ENCODE measurements around the gene SNAPIN.

DNA sequence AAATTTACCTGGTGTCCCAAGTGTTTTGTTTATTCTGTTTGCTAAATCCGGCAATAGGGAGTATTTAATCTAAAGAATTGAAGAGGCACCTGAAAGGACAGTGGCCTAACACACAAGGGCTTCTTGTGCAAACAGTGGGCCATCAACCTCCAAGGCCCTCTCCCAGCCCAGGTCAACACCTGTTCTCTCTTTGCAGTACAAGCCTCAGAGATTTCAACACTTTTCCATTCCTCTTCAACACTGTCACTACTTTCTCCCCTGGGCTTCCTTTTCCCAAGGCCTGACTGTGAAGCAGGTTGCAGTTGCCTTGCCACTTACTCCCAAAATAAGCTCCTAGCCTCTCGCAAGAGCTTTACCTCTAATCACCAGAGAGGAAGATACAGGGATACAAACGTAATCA, 3.2 kb upstream of the SNAPIN start:
- TF ChIP-seq, protein P1, sequence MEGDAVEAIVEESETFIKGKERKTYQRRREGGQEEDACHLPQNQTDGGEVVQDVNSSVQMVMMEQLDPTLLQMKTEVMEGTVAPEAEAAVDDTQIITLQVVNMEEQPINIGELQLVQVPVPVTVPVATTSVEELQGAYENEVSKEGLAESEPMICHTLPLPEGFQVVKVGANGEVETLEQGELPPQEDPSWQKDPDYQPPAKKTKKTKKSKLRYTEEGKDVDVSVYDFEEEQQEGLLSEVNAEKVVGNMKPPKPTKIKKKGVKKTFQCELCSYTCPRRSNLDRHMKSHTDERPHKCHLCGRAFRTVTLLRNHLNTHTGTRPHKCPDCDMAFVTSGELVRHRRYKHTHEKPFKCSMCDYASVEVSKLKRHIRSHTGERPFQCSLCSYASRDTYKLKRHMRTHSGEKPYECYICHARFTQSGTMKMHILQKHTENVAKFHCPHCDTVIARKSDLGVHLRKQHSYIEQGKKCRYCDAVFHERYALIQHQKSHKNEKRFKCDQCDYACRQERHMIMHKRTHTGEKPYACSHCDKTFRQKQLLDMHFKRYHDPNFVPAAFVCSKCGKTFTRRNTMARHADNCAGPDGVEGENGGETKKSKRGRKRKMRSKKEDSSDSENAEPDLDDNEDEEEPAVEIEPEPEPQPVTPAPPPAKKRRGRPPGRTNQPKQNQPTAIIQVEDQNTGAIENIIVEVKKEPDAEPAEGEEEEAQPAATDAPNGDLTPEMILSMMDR (IDR thresholded peaks at IDR 0.05; ENCODE audit: low read depth, low read length), result no peak
- no peak for TF ChIP-seq POLR2A (IDR thresholded peaks at IDR 0.05; ENCODE audit: extremely low read depth, insufficient read length)
